Stimulated activated CD4-positive, alpha-beta T cell treated with anti-CD3 and anti-CD28 coated beads, Interleukin-2, amount 100 ng/mL, for 4 hours (primary cell): ENCODE measurements around the gene DOCK2.
"Not testable (repeated sequence)": the region's sequence is repeated elsewhere in the genome, so short reads cannot be mapped to it uniquely, and the experiment has no call there.

Experiments used
- DNase-seq: peaks from one replicate; pipeline ENCODE4 v3.0.0-alpha.2; 2020; ENCODE audit warnings: low read depth

DOCK2 gene

DNA sequence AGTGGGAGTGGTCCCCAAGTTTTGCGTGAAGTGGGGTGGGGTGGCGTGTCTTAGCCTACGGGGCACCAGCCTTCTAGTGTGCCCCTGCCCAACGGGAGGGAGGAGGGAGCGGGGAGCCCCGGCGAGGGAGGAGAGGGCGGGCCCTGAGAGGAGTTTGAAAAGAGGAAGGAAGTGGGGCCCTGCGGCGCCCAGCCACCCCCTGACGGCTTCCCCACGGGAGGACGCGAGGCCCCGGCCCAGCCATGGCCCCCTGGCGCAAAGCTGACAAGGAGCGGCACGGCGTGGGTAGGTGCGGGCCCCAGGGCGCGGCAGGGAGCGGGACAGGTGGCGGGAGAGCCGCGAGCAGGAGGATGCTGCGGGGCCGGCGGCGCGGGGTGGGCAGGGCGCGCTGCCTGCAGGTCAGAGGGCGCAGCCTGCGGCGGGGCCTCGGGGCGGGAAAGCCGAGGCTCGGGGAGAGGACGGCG is at the start of gene DOCK2:
Gene DOCK2 (plus strand): TSS at position 191 of the 464 bp plus-strand sequence. CDS start 52 bp downstream, at position 243.
- peak; percentile 47 for DNase-seq

DNA sequence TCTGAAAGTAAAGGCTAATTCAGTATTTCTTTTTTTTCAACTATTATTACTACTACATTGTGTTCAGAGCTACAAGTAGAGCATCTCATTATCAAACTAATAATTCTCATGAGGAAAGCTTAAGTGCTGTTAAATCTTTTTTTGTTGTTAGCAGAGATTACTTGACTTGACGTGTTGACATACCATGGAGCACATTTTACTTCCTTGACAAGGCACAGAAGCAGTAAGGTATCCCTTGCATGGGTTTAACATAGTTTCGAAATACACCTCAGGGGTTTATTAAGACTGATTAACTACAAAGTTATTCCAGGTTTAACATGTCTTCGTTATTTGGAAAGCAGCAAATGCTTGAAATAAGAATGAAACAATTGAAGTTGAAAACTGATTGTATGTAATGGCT is 46.5 kb upstream of the DOCK2 start:
- no peak for DNase-seq

DNA sequence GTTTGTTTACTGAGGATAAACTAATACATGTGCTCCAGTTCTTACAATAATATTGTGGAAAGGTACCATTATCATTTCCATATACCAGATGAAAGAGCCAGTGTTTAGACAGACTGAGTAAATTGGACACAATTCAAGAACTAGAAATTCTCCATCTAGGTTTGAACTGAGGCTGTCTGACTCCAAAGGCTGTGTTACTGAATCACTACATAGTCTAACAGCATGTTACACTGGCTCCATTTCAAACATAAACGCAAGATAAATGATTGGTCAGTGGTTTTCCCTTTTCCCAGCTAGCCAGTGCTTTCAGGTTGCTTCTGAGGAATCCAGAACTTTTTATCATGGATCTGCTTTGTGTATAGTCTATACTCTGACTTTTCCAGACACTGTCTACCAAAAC is 45.4 kb upstream of the DOCK2 start:
- DNase-seq, result no peak

DNA sequence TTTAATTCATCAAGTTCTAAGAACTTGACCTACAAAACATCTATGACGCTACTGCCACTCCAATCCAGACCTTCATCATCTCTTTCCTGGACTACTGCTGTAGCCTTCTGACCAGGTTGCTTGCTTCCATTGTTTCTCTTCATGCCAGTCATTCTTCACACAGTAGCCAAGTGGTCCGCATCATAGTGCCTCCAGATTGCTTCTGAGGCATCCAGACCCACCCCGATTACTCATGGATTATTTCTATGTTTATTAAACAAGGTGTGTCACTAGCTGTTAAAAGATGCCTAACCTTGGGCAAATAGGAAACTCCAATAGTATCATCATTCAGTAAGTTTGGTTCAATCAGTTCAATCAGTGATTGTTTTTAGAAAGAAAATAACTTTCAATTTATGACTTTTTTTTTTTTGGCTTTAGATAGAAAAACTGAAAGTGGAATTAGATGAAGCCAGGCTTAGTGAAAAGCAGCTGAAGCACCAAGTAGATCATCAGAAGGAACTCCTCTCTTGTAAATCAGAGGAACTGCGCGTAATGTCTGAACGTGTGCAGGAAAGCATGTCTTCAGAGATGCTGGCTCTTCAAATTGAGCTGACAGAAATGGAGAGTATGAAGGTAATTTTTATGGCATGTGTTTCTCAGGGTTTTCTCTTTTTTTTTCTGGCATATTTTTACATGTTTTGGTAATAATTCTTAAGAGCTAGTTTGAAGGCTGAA is 44.0 kb upstream of the DOCK2 start:
- no peak for DNase-seq

DNA sequence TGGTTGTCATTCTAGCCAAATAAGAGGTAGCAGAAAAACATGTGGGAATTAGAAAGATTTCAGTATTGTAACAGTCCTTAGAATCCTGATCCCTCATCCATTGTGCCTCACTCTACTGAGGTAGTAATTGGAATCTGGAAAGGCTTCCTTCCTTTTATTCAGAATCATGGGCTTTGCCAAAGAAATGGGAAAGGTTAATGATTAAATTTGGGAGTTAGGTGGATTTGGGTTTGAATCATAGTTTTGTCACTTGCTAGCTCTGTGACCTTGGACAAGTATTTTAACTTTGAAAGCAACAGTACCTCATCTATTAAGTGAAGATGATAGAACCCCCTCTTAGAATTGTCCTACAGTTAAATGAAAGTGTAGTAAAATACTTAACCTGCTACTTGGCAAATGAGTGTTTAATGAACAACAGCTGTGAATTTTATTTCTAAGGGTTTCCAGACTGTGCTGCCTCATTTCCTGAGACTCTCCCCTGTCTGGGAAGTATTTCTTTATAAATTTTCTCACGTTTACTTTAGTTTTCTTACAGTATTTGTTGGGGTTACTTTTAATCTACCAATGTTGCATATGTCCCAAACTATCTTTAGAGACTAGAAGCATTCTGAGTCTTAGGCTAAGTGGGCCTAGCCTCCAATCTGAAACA is 41.8 kb upstream of the DOCK2 start:
- DNase-seq, result no peak

DNA sequence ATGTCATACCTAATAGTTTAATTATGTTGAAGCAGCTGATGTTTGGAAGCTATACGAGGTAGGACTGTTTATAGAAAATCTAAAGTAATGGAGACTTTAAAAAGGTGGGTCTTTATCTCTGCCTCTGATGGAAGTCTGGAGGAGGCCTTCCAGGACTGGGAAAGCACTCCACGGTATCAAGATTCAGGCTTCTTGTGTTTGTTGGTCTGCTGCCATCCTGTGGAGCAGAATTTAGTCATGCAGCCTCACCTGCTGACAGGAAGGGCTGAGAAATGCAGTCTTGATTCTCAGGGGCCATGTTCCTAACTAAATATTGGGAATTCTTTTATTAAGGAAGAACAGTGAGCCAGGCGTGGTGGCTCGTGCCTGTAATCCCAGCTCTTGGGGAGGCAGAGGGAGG is 37.6 kb upstream of the DOCK2 start:
- DNase-seq, result no peak

DNA sequence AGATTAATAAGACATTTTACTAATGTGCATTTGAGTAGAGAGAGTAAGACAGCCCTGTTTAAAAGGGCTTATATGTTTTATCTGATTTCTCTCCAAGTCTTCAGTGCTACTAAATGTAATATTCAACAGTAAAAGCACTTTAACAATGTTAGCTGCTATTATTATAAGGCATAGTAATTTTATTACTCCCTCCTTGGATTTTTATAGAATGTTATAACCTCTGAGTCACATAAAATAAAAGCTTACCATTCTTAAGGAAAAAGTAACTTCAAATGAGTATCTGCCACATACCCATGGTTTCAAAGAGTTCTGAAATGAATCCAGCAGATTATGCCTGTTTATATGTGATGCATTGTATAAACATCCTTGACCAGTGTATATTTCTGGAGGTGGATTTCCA is 34.5 kb upstream of the DOCK2 start:
- no peak for DNase-seq

DNA sequence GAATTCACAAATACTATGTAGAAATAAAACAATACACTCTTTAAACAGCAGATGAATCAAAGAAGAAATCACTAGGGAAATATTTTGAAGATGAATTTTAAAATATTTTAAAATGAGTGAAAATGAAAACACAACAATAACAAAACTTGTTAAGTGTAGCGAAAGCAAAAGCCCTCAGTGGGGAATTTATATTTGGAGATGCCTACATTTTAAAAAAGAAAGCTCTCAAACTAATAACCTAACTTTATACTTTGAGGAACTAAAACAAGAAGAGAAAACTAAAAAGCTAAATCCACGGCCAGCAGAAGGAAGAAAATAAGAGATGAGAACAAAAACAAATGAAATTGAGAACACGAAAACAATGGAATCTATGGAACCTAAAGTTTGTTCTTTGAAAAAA is 30.8 kb upstream of the DOCK2 start:
- DNase-seq, result no peak

DNA sequence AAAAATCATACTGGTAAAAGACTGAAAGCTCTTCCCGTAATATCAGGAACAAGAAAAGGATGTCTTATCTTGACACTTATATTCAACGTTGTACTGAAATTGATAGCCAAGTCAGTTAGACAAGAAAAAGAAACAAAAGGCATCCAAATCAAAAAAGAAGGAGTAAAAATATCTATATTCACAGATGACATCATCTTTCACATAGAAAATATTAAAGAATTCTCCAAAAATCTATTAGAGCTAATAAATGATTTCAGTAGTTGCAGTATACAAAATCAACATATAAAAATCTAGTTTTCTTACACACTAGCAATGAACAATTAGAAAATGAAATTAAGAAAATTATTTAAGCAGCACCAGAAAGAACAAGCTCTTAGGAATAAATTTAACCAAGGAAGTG is 29.2 kb upstream of the DOCK2 start:
- no peak for DNase-seq

DNA sequence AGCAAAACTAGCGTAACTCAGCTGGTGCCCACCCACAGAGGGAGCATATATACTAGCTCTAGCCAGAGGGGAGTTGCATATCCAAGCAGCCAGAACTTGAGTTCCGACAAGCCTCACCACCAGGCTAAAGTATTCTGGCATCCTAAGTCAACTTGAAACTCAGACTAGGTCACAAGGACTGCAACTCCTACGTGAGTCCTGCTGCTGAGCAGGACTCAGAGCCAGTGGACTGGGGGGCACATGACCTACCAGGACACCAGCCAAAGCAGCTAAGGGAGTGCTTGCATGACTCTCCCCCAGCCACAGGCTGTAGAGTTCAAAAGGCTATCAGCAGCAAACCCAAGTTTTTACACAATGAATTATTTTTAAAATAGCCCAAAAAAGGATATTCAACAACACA is 27.4 kb upstream of the DOCK2 start:
- no peak for DNase-seq

DNA sequence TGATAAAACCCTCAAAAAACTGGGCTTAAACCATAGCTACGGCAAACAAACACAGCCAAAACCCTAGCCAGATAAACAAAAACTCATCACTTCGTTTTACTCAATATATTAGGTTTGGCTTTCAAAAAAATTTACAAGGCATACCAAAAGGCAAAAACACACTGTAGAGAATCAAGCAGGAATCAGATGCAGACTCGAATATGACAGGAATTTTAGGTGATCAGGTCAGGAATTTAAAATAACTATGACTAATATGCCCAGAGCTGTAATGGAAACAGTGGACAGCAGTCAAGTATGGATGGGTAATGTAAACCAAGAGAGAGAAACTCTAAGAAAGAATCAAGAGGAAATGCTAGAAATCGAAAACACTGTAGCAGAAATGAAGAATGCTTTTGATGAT is 26.5 kb upstream of the DOCK2 start:
- no peak for DNase-seq

DNA sequence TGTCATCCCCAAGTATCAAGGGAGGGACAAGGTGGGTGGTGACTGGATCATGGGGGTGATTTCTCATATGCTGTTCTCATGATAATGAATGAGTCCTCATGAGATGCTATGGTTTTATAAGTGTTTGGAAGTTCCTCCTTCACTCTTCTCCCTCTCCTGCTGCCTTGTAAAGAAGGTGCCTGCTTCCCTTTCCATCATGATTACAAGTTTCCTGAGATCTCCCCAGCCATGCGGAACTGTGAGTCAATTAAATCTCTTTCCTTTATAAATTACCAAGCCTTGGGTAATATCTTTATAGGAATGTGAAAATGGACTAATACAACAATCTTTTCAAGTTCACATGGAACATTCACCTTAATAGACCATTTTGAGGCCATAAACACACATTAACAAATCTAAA is 21.5 kb upstream of the DOCK2 start:
- no peak for DNase-seq

DNA sequence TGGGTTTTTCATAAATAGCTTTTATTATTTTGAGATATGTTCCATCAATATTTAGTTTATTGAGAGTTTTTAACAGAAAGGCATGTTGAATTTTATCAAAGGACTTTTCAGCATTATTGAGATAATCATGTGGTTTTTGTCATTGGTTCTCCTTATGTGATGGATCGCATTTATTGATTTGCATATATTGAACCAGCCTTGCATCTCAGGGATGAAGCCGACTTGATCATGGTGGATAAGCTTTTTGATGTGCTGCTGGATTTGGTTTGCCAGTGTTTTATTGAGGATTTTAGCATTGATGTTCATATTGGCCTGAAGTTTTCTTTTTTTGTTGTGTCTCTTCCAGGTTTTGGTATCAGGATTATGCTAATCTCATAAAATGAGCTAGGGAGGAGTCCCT is 12.8 kb upstream of the DOCK2 start:
- not testable (repeated sequence) for DNase-seq

DNA sequence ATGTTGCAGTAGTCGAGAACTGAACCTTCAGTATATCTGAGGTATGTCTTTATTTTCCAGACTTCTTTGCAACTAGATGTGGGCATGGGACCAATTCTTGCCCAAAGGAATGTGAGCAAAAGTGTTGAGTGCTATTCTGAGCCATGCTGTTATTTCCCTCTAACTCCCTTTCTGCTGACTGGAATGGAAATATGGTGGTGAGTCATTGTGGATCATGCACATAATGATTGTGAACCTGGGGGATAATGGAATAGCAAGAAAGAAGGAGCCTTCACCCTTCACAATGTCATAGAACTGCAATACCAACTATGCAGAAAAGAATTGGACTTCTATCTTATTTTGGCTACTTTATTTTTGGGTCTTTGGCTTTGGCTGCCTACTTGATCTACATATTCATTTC is 10.3 kb upstream of the DOCK2 start:
- no peak for DNase-seq

DNA sequence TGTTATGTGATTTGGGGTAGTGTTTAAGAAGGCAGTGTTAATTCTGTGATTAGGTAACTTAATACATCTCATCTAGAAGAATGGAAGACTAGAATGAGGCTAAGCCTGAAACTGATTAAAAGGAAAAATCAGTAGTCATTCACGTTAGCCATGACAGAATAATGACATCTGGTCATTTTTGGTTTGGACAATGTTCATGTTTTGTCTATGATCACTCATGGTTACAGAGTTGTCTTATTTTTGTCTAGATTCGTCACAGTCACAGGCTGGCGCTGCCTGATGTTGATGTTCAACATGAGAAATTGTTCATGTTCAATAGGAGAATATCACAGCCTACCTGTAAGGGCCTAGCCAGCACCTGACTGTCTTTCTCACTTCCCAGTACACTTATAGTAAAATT is 9.5 kb upstream of the DOCK2 start:
- DNase-seq, result no peak

DNA sequence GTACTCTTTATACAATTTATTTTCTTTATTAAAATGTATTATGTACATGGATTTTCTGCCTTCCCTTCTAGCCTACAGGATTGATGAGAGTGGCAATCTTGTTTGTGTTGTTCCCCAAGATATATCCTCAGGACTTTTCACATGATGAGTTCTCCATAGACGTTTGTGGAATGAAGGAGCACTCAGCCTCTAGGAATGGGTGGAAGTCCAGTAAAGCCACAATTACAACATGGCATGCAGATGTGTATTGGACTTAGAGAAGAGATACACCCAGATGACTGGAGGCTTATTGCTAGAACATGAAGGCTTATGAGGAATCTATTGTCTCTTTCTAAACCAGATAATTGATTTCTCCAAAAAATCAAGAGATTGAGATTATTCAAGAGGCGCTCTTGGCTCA is 8.2 kb upstream of the DOCK2 start:
- DNase-seq, result no peak

DNA sequence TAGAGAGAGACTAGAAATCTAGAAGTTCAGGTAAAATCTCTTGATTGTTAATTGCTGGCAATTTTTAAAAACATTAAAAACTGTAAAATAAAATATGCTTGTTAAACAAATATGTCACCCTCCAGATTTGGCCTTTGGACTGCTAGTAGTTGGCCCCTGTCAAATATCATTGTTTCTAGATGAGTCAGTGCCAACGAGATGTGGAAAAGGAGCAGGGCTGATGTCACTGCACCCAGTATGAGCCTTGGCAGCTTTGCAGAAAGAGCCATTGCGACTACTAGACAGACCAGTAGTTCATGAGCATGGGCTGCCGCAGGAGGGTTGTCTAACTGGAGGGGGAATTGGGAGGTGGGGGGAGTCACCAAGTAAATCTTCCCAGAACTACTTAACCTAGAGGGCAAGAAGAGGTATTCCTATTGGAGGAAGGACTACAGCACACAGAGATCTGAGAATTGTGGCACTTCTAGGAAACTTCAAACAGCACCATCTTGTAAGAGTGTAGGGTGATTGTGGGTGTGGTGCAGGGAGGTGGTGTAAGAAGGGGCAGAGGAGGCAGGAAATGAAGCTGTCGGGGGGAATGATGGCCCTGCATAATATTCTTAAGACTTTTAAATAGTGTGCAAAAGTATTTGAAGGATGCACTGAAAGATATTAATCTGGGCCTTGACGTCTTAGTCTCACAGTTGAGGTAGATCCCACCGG is 7.1 kb upstream of the DOCK2 start:
- DNase-seq, result no peak

DNA sequence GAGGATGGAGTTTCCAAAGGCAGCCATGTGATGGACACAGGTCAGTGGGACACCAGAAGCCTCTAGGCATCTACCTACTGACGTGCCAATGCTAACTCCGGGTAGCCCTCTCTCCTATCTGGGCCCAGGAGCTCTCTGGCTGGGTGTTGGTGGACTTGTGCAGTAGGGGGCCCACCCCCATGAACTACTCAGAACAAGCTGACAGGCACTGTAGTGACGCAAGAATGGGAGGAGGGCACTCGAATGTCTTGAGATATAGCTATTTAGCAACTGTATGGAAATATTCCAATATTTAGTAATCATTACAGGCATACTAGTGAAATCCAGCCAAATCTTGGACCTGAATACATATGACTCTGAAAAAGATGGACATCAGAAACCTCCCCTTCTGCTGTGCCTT is 5.7 kb upstream of the DOCK2 start:
- no peak for DNase-seq

DNA sequence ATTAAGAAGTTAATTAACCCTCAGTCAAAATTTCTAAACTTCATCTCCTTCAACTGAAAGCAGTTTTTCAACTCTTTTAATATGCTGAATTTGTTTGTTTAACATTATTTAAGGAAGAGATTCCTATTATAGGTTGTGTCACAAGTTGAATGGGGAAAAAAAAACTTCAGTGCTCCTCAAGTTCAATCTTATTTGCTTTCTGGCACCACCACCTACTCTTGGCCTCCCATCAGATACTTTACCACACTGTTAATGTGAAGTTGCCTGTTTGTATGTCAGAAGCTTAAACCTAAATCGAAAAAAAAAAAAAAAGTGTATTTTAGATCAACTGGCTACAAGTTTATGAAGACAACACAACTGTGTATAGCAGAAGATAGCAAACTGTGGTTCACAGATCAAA is 4.1 kb upstream of the DOCK2 start:
- no peak for DNase-seq

DNA sequence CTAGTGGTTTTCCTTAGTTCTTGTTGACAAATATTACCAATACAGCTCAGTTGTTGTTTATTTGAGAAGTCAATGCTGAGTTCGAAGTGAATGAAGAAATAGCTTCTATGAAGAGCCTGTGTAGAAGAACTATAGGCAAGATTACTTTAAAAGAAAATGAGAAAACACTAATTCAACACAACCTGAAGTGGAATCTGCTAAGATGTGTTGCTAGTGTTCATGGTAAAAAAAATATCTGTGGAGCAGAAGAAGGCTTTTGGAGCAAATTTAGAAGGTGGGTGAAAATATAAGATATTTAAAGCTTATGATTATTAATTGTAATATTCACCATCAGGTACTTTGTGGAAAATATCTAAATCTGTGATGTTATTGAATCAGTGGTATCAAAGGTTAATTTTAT is 2.5 kb upstream of the DOCK2 start:
- DNase-seq, result no peak

DNA sequence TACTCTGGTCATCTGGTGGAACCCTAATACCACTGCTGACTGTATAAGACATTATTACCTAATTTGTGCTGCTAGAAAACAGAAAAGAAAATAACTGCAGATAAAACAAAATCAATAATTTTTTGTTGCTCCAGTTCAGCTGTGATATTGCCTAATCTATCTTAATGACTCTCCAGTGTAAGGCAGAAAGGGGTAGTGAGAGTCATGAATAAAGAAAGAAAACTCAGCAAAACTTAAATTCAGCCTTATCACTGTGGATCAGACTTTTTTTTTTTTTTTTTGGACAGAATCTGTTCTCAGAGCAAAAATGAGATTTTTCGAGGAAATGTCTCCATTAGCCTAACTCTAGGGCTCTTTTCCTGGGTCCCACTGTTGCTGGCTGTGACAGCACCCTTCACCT is 1.1 kb upstream of the DOCK2 start:
- no peak for DNase-seq

DNA sequence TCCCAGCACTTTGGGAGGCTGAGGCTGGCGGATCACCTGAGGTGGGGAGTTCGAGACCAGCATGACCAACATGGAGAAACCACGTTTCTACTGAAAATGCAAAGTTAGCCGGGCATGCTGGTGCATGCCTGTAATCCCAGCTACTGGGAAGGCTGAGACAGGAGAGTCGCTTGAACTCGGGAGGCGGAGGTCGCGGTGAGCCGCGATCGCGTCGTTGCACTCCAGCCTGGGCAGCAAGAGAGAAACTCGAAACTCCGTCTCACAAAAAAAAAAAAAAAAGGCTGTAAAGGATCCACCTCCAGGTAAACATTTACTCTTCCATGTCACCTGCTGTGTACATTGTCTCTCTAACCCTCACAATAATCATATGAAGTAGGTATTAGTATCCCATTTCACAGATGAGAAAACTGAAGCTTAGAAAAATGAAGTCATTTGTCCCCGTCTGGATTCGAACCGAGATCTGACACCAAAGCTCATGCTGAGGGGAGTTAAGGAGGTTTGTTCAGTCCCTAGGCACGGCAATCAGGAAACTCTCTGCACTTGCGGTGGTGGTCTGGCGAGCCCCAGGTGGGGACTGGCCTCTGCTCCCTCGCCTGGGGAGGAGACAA is 494 bp upstream of the DOCK2 start:
- DNase-seq, result no peak

DNA sequence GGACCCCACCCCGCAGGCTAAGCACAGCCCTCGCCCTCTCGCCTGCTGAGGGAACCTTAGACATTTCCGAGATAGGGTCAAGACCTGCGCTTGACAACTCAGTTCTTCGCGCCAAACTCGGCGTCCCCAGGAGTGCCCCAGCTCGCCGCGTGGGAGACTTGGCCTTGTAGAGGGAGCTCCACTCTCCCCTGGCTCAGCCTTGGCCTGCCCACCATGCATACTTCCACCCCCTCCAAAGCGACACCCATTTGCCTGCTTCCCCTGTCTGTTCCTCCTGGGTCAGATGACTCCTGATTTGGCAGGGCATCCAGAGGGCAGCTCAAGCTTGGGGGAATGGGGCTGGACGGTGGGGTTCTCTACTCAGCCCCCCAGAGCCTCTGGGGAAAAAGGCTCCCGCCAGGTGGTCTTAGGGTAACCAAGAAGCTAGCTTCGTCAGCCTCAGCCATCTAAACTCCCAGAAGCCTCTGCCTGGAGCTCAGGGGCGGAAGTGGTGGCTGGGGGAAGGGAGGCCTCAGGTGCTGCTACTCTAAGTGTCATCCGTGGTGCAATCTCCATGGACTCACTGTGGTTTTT is 560 bp downstream of the DOCK2 start:
- DNase-seq, result peak; percentile 53
